Sigmoid colon (tissue), 4 donors: Measurements from ENCODE around the gene ZNF213.

Experiments used
- CTCF ChIP-seq, 4 experiments: fragments of 450-650 bp in 3 of 4; fragments of 200-600 bp in 1 of 4; IDR thresholded peaks; one replicate each; pipeline ENCODE4 v1.5.1; 2016 to 2019; ENCODE audit warnings: antibody characterized with exemption in 4 of 4, mild to moderate bottlenecking in 3 of 4, moderate library complexity in 2 of 4
- EP300 ChIP-seq, 4 donors: sonication (generic); formaldehyde crosslinking; IDR thresholded peaks; one replicate each; pipeline ENCODE4 v1.6.1; 2017; ENCODE audit warnings: antibody characterized with exemption in 4 of 4
- POLR2A ChIP-seq, 2 donors: fragments of 450-650 bp; IDR thresholded peaks; one replicate each; pipeline ENCODE4 v1.6.1; 2016; ENCODE audit warnings: antibody characterized with exemption in 2 of 2, mild to moderate bottlenecking in 2 of 2, moderate library complexity in 2 of 2
- POLR2AphosphoS5 ChIP-seq, 4 donors: sonication (generic); formaldehyde crosslinking; IDR thresholded peaks; one replicate each; pipeline ENCODE4 v1.6.1; 2017; ENCODE audit warnings: antibody characterized with exemption in 4 of 4

- TF ChIP-seq CTCF (IDR thresholded peaks at IDR 0.05), result no peak
- TF ChIP-seq EP300 (IDR thresholded peaks at IDR 0.05), result no peak
- TF ChIP-seq POLR2AphosphoS5 (IDR thresholded peaks at IDR 0.05), result no peak
- TF ChIP-seq POLR2A (IDR thresholded peaks at IDR 0.05), result no peak
These were observed 44.8 kb downstream of the ZNF213 start for GRCh38 chr16:3179651-3180050.
